HS-27A (cell line): ENCODE data around the gene HIPK2.
"Not testable (repeated sequence)": the region's sequence is repeated elsewhere in the genome, so short reads cannot be mapped to it uniquely, and the experiment has no call there.

Source experiments
- DNase-seq: peaks from one replicate; pipeline ENCODE4 v3.0.0-alpha.2; 2012; ENCODE audit warnings: low read depth, missing footprints

The HIPK2 gene

DNA sequence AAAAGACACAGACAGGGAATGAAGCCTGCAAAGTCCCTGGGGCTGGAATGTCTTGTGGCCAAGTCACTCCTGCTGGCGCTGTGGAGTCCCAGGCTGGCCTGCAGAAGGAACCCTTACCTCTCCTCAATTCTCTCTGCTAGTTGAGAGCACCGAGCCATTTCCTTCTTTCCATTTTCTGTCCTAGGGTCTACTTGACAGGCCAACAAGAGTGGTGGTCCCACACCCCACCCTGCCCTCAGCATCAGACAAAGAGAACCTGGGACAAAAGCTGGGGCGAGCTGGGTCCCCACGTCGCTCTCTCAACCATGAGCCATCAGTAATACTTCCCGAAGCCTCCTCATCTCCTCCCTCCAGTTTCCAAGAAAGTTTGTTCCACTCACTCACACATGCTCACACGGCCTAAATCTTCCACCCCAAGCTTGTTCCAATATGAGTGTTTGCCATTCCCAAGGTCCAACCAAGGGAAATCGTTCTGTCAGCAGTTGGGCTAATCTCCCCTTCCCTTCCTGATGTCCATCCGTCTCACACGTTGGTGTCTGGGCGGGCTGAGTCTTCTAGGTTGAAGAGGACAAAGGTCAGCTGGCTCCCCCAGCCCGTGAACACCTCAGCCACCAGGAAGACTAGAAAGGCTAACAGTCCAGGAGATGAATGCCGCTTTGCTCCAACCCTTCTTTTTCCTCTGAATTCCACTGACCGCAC, 210.0 kb downstream of the HIPK2 start:
- DNase-seq, result no peak

DNA sequence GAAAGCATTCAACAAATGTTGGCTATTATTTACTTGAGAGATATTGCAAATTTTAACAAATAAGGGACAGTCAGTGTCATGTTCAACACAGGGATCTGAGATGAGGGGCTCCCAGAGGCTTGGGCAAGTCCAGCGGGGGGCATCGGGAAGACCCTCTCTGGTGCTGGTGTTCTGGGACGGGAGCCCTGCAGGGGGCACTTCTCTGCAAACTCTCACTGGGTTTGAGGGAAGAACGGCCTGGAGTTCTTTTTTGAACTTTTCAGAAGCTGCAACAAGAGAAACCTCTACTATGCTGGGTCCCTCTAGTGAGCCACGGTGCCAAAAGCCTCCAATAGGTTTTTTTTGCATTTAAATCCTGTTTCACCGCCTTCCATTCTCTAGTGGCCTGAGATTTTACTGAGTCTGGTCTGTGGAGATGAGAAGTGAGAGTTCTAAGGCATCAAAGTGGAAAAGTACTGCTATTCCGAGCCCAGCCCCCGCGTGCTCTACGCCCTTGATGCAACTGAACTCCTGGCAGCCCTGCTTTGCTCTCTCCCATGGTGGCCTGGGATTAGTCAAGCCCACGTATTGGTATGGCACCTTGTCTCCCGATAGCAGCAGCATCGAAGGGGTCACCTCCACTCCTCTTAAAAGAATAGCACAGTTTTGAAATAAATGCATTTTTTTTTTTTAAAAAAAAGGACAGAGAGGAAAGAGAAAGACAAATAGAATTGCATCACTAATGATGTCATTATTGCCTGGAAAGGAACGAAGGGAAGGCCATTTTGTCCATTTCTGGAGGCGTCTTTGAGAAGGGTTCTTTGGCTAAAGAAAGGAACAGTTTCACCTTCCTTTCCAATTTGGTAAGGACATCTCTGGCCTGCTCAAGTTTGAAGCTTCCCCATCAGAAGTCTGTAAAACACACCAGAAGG, 210.8 kb downstream of the HIPK2 start:
- DNase-seq, result no peak

DNA sequence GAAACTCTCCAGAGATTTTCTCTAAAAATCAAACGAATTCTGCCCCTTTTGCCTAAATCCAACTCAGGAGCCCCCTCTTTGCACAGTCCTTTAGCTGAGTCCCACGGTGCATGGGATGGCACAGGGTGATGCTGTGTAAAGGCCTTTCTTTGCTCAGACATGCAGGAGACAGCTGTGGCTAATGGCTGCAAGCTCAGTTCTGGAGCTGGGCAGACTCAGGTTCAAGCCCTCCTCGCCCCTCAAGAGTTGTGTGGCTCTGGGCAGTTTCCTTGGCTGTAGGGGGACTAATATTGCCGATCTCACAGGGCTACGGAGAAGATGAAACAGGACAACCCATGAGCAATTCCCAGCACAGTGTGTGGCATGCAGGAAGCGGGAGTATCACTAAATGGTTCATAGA, 211.7 kb downstream of the HIPK2 start:
- DNase-seq, result no peak

DNA sequence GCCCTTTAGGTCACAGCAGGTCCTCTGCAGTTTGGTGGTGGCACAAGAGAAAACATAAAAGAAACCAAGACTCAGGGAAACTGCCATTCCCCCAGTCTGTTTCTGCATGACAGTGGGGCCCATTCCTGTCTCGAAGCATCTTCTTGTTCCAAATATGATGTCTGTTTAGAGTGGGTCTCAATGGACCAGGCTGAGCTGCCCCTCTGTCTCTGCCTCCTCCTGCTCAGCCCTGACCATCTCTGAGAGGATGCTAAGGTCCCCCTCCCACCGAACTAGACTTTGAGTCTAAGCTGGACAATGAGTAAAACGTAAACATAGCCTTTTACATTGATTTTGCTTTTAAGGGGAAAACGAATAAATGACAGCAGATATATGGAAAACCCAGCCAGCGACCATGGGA, 213.9 kb downstream of the HIPK2 start:
- no peak for DNase-seq

DNA sequence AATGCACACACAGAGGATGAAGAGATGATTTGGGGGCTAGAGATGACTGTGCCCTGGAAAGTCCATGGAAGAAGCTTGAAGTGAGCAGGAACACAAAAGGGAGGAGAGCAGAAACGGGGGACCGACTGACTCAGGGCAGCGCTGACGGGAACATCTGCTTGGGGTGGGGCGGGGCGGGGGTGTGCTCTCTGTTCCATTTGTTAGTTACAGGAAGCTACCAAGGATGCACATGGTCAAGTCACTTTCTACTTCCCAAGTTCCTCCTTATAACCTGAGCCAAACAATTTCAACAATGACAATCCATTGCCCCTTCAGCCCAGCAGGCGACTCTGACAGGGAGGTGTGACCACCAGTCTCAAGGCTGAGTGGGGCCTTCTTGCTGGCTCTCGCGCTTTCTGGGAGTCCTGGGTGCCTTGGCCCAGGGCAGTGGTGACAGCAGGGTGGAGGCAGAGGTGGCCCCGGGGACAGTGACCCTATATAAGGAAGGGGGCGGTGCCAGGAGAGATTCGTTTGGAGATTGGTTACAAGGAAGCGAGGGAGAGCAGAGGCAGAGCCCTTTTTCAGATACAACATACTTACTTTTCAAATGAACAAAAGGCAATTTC, 214.7 kb downstream of the HIPK2 start:
- no peak for DNase-seq

DNA sequence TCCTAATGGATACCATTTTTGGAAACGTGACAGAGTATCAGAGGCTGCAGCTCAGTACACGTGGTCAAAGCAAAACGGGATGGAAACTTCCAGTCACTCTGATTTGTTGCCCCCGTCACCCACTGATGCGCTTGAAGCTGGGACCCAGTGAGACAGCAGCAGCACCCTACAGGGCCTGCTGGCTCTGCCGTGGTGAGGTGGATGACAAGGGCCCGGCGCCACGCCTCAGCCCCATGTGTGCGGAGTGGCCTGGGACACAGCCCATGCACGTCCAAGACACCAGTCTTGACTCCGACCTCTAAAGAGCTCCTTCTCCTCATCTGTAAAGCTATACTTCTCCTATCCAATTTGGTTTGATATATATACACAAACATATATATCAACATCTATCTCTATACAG, 215.3 kb downstream of the HIPK2 start:
- no peak for DNase-seq

DNA sequence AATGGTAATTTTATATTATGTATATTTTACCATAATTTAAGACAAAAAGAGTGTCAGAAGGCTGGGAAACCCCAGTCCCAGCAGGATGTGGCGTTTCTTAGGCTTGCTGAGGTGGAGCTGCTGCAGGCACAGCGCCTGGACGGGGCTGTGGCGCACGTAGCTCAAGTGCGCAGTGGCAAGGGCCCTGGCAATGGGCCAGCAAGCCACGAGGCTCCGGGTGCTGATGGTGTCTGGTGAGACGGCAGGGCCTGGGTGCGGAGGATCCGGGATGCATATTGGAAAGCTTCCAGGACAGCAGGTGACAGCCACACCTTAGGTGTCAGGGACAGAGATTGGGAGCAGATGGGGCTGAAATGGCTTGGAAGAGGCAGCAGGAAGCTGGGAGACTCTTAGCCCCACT, 217.1 kb downstream of the HIPK2 start:
- no peak for DNase-seq

DNA sequence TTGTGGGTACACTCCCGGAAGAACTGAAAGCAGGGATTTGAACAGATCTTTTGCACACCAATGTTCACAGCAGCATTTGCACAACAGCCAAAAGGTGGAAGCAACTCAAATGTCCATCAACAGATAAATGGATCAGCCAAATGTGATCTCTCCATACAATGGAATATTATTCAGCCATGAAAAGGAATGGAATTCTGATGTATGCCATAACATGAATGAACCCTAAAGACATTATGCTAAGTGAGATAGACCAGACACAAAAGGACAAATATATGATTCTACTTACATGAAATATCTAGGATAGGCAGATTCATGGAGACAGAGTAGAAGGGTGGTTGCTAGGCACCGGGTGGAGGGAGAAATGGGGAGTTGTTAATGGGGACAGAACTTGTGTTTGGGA, 217.6 kb downstream of the HIPK2 start:
- DNase-seq, result no peak

DNA sequence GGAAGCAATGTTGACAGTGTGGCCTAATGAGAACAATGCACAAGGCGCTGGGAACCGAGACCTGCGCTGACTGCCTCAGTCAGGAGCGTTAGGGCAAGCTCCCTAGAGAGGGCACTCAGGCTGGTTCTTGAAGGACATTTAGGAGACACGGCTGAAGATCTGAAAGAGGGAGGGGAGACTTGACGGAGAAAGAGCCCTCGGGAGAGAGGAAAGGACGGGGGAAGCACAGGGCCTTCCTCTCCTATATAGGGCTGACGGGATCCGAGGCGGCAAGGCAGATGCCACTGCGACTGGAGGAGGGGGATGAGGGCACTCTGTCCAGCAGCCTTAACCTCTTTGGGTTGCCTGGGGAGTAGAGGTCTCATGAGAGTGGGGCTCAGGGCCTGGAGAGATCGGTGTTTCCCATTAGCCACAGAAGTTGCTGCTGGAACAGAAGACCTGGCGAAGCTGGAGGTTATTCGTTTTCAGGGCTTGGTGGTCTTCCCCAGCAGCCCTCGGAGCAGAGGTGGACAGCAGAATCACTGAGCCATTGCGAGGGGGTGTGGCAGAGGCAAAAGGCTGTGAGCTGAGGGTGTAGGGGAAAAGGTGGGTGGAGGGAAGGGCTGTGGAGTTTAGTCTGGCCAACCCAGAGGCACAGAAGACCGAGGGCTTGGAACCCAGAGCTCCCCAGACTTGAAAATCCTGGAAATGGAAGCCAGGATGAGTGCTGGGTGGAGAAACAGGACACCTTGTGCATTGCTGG, 218.3 kb downstream of the HIPK2 start:
- no peak for DNase-seq

DNA sequence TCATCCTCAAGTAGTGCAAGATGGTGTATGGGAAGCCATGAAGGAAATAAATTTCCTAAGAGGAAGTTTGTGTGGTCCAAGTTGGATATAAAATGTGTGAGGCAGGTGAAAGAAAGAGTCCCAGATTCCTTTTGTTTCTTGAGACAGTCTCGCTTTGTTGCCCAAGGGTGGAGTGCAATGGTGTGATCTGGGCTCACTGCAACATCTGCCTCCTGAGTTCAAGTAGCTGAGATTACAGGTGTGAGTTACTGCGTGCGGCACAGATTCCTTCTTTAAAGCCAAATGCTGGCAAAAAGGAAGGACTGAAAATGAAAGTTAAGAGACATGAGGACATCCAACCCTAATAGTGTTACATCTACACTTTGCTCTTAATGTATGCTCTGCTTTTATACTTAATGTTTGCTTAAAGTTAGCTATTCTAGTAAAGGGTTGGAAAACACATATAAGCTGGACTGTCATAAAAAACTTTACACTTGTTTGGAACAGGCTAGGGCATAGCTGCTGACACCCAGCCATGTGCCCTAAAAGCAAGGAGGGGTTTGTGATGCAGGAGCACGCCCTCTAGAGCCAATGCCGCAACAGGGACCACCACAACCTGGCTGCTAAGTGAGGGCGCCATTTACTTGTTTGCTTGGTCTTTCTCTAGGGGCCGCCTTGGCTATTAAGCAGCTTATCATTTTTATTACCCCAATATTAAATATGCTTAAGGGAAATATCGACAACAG, 219.8 kb downstream of the HIPK2 start:
- DNase-seq, result no peak

DNA sequence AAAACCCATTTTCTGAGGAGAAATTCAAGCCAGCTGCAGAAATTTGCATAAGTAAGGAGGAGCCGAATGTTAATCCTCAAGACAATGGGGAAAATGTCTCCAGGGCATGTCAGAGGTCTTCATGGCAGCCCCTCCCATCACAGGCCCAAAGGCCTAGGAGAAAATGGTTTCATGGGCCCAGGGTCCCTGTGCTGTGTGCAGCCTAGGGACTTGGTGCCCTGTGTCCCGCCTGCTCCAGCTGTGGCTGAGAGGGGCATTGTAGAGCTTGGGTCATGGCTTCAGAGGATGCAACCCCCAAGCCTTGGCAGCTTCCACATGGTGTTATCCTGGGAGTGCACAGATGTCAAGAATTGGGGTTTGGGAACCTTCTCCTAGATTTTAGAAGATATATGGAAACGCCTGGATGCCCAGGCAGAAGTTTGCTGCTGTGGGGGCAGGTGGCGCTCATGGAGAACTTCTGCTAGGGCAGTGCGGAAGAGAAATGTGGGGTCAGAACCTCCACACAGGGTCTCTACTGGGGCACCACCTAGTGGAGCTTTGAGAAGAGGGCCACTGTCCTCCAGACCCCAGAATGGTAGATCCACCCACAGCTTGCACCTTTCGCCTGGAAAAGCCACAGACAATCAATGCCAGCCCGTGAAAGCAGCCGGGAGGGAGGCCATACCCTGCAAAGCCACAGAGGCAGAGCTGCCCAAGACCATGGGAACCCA, 223.7 kb downstream of the HIPK2 start:
- not testable (repeated sequence) for DNase-seq

DNA sequence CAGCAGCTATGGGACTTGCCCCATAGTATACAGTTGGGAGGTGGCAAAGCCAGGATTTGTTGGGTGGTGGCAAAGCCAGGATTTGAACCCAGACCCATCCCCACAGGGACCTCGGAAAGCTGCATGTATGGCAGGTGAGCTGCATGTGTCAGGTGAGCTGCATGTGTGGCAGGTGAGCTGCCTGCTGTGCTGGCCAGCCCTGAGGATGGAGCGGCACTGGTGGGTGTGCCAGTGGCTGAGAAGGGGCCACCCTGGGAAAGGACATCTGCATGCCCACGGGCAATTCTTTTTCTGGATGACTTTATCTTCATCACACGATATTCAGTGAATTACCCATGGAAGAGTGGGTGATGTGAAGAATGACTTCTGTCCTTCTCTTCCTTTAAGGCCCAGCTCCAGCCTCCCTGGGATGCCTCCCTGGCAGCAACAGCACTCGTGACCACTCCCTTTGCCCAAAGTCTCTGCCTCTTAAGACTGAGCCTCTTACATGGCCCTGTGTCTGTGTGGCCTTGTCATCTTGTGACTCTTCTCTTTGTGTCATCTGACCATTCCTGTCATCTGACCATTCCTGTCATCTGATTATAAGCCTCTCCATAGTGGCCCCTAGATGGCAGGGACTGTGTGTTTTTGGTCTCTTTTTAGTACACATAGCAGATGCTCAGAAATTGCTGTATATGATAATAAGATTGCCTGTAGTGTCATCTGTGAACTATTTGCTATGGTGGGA, 229.3 kb downstream of the HIPK2 start:
- no peak for DNase-seq

DNA sequence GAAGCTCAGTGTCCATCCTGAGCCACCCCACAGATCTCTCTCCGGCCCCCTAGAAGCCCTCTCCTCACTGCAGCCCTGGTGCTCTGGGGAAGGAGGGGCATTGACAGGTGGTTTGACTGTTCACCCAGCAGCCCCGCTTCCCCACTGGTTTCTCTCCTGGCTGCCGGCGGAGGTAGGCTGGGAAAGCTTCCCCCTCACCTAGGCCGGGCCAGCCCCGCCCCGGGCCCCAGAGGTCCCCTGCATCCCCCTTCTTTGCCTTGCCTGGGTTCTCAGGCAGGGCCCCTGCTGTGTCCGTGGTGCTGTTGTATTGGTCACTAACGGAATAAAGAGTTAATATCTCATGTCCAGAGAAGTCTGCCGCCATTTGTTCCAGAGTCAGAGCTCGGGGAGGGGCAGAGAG, 233.2 kb downstream of the HIPK2 start:
- no peak for DNase-seq

DNA sequence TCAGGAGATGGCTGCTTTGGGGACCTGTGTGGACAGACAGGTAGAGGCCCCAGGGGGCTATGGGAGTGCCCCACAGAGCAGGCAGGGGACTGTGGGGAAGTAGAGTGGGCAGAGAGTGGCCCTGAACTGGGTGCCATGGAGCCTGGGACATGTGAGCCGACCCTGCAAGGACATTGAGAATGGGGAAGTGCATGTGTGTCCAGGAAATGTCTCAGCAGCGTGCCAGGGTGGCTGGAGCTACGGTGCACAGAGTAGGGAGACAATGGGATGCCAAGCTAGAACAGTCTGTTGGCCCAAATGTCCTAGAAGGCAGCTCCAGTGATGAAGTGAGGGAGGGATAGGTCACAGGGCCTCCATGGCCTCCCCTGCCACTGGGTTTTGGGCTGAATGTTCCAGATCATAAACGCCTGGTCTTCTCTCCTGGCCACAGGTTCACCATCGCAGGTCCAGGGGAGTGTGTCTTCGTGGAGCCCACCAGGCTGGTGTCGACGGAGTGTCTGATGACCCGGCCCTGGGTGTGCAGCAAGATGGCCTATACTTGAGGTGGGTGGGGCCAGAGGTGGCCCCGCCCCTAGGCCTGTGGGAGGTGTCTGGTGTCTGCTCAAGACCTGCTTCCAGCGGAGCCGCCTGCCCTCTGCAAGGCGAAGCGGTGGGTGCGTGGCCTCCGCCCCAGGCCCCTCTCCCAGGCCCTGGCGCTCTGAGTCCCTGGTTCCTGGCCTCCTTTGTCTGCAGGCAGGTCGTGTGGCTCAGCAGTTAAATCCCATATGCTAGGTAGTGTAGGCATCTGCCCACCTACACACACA, 233.8 kb downstream of the HIPK2 start:
- no peak for DNase-seq

DNA sequence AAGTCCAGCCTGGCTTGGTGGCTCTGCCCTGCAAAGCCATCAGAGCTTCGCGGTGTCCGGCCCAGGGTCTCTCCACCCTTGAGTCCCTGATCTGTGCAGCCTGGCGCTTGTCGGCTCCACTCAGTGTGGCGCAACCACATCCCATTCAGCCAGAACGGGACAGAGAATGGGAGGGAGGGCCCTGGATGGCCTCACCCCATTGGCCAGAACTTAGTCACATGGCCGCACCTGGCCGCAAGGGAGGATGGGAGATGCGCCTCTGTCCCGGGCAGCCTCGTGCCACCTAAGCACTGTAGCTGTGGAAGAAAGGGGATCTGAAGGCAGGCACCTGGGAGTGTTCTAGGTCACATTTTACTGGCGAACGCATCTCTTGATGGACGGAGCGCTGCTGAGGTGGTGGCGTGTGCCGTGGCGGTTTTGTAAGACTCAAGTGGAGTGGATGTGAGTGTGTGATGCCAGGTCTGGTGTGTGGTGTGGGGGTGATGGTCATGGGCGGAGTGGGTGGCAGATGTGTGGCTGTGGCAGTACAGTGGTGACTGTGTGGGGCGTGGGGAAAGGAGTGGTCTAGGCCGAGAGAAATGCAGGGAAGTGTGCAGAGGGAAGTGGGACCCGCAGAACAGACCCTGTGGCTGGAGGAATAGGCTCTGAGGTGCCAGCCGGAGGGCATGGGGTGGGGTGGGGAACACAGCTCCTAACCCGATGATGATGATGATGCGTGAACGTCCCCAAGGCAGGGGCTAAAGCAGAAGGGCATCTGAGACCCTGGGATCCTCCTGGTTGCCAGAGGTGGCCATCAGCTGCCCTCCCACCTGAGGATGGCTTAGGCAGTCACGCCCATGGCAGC, 235.3 kb downstream of the HIPK2 start:
- no peak for DNase-seq

DNA sequence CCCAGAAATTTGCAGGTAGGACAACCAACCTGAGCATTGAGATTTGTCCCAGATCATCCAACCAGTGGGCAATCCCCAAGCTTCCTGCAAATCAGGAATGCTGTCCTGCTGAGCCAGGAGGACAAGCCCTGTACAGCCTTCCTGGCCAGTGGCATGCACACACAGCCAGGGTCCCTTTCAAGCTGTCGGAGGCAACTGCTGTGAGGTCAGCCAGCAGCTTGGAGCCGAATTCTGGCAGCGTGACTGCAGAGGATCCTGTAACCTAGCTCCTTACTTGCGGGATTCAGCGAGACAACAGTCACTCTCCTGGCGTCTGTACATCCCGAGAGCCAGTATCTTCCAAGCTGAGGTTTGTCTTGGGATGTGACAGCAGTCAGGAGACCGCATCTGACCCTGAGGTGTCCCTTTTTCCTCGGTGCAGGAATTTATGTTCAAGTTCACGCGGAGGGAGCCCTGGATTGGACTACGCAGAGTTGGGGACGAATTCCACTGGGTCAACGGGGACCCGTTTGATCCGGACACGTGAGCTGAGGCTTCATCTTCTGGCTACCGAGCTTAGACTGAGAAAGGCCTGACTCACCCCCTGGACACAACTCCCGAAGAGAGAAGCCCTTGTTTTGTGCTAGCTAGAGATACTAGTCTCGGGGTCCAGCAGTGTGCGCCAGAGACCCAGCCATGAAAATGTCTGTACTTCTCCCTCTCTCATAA, 236.0 kb downstream of the HIPK2 start:
- no peak for DNase-seq

DNA sequence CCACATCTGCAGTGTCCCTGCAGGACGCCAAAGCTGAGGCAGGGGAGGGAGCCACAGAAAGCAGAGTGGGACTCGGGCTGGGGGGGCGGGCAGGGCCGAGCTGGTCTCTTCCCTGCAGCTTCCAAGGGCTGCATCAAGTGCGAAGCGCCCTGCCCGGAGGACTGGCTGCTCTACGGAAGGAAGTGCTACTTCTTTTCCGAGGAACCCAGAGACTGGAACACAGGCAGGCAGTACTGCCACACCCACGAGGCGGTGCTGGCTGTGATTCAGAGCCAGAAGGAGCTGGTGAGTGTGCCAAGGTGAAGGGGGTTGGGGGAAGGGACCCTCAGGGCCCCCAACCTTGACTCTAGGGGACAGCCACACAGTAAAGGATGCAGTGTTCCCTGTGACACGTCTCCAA, 237.6 kb downstream of the HIPK2 start:
- no peak for DNase-seq
